HEK293 (cell line): ENCODE results near the gene SYNCRIP.

Source experiments
- BCL11A ChIP-seq: fragments of 450-650 bp; formaldehyde crosslinking; IDR thresholded peaks from 2 replicates; pipeline ENCODE4 v1.5.1; 2016; ENCODE audit warnings: low read depth, missing biosample characterization, missing genetic modification characterization
- KLF17 ChIP-seq: fragments of 450-650 bp; formaldehyde crosslinking; IDR thresholded peaks from 2 replicates; pipeline ENCODE4 v1.5.1; 2016; ENCODE audit warnings: missing biosample characterization, missing genetic modification characterization
- KLF7 ChIP-seq: fragments of 450-650 bp; formaldehyde crosslinking; IDR thresholded peaks from 2 replicates; pipeline ENCODE4 v1.5.1; 2016; ENCODE audit warnings: missing biosample characterization, missing genetic modification characterization, borderline replicate concordance
- PRDM6 ChIP-seq: fragments of 450-650 bp; formaldehyde crosslinking; IDR thresholded peaks from 2 replicates; pipeline ENCODE4 v1.5.1; 2017; ENCODE audit warnings: missing biosample characterization, missing genetic modification characterization
- REPIN1 ChIP-seq: fragments of 450-650 bp; formaldehyde crosslinking; IDR thresholded peaks from 2 replicates; pipeline ENCODE4 v1.5.1; 2017; ENCODE audit warnings: missing biosample characterization, missing genetic modification characterization, low read depth
- TCF7L2 ChIP-seq: IDR thresholded peaks from 2 replicates; pipeline ENCODE4 v1.6.1; 2011; ENCODE audit warnings: low read depth, mild to moderate bottlenecking, inconsistent platforms, low read length, moderate library complexity, borderline replicate concordance
- ZBTB17 ChIP-seq: fragments of 450-650 bp; formaldehyde crosslinking; IDR thresholded peaks from 2 replicates; pipeline ENCODE4 v1.5.1; 2016; ENCODE audit warnings: missing biosample characterization, missing genetic modification characterization
- ZBTB26 ChIP-seq: fragments of 450-650 bp; formaldehyde crosslinking; optimal IDR thresholded peaks from 2 replicates; pipeline ENCODE3; 2016; ENCODE audit warnings: missing biosample characterization, mild to moderate bottlenecking, missing genetic modification characterization
- ZFP3 ChIP-seq: fragments of 450-650 bp; formaldehyde crosslinking; IDR thresholded peaks from 2 replicates; pipeline ENCODE4 v1.5.1; 2016; ENCODE audit warnings: low read depth, missing biosample characterization, missing genetic modification characterization
- ZNF221 ChIP-seq: fragments of 450-650 bp; formaldehyde crosslinking; IDR thresholded peaks from 2 replicates; pipeline ENCODE4 v1.5.1; 2017; ENCODE audit warnings: missing biosample characterization, missing genetic modification characterization, borderline replicate concordance
- ZNF335 ChIP-seq: fragments of 450-650 bp; formaldehyde crosslinking; conservative IDR thresholded peaks from 2 replicates; pipeline ENCODE4 v1.5.1; 2016; ENCODE audit warnings: missing biosample characterization, missing genetic modification characterization
- ZNF600 ChIP-seq: fragments of 450-650 bp; formaldehyde crosslinking; IDR thresholded peaks from 2 replicates; pipeline ENCODE4 v1.5.1; 2016; ENCODE audit warnings: missing biosample characterization, missing genetic modification characterization
- ZNF660 ChIP-seq: fragments of 450-650 bp; IDR thresholded peaks from 2 replicates; pipeline ENCODE4 v1.5.1; 2018; ENCODE audit warnings: missing biosample characterization, mild to moderate bottlenecking, missing genetic modification characterization
- ZSCAN16 ChIP-seq: fragments of 450-650 bp; formaldehyde crosslinking; IDR thresholded peaks from 2 replicates; pipeline ENCODE4 v1.5.1; 2016; ENCODE audit warnings: missing biosample characterization, missing genetic modification characterization
- TF ChIP-seq, protein P1 (sequence below): fragments of 450-650 bp; formaldehyde crosslinking; IDR thresholded peaks from 2 replicates; pipeline ENCODE4 v1.5.1; 2016; ENCODE audit warnings: missing biosample characterization, missing genetic modification characterization, low read depth
- TF ChIP-seq, protein P2 (sequence below): fragments of 450-650 bp; formaldehyde crosslinking; IDR thresholded peaks from 2 replicates; pipeline ENCODE4 v1.5.0; 2017; ENCODE audit warnings: missing biosample characterization, missing genetic modification characterization, borderline replicate concordance
- TF ChIP-seq, protein P3 (sequence below): fragments of 450-650 bp; formaldehyde crosslinking; IDR thresholded peaks from 2 replicates; pipeline ENCODE4 v1.5.1; 2016; ENCODE audit warnings: missing biosample characterization, missing genetic modification characterization

Gene SYNCRIP

DNA sequence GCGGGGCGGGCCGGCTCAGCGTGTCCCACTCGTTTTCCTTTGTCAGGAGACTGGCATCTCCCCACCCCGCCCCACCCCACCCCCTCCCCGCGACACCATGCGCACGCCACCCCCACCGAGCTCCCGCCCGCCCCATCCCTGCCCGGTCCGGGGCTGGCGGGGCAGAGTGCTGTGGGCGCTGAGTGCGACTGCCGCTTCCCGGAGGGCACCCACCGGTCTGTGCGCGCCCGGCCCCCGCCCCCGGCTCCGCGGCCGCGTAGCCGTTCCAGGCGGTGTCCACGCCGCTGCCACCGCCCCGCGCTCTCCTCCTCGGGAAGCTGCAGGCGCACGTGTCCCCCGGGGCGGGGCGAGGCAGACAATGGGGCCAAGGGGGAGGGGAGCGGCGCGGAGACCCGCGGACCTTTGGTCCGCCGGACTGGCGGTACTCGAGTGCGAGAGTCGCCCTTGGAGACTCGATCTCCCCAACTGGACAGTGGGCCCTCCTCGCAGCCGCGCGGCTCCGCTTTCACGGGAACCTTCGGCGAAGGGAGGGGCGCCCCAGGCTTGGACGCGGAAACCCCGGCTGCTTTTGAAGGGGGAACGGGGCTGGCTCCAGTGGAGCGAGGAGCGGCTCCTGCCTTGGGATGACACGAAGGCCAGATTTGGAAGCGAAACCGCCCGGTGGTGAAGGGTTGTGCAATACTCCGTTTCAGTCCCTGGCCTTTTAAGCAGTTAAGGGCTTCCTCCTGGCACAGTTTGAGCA lies 1.0 kb upstream of the SYNCRIP start (continued):
- TF ChIP-seq ZNF335 (tag by site-specific recombination) (peak; percentile 96), PRDM6 (tag by site-specific recombination) (no peak), ZNF660 (tag by site-specific recombination) (peak; percentile 76; the same call in 1 of the 2 replicates), ZBTB17 (tag by site-specific recombination) (peak; percentile 81), ZBTB26 (peak; percentile 88), REPIN1 (tag by site-specific recombination) (peak; percentile 60; the same call in 1 of the 2 replicates), TCF7L2 (no peak; the same call in 1 of the 2 replicates), BCL11A (tag by site-specific recombination) (peak; percentile 87; the same call in 1 of the 2 replicates), KLF17 (tag by site-specific recombination) (peak; percentile 89), ZNF221 (tag by site-specific recombination) (no peak), ZFP3 (no peak), ZSCAN16 (tag by site-specific recombination) (0 out of 2 replicates have a peak, but pooled peaks have one; percentile 17), ZNF600 (tag by site-specific recombination) (peak; percentile 95), KLF7 (tag by site-specific recombination) (peak; percentile 78)
- TF ChIP-seq, protein P1, sequence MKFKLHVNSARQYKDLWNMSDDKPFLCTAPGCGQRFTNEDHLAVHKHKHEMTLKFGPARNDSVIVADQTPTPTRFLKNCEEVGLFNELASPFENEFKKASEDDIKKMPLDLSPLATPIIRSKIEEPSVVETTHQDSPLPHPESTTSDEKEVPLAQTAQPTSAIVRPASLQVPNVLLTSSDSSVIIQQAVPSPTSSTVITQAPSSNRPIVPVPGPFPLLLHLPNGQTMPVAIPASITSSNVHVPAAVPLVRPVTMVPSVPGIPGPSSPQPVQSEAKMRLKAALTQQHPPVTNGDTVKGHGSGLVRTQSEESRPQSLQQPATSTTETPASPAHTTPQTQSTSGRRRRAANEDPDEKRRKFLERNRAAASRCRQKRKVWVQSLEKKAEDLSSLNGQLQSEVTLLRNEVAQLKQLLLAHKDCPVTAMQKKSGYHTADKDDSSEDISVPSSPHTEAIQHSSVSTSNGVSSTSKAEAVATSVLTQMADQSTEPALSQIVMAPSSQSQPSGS (tag by site-specific recombination), result no peak
- TF ChIP-seq, protein P2, sequence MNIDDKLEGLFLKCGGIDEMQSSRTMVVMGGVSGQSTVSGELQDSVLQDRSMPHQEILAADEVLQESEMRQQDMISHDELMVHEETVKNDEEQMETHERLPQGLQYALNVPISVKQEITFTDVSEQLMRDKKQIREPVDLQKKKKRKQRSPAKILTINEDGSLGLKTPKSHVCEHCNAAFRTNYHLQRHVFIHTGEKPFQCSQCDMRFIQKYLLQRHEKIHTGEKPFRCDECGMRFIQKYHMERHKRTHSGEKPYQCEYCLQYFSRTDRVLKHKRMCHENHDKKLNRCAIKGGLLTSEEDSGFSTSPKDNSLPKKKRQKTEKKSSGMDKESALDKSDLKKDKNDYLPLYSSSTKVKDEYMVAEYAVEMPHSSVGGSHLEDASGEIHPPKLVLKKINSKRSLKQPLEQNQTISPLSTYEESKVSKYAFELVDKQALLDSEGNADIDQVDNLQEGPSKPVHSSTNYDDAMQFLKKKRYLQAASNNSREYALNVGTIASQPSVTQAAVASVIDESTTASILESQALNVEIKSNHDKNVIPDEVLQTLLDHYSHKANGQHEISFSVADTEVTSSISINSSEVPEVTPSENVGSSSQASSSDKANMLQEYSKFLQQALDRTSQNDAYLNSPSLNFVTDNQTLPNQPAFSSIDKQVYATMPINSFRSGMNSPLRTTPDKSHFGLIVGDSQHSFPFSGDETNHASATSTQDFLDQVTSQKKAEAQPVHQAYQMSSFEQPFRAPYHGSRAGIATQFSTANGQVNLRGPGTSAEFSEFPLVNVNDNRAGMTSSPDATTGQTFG (tag by site-specific recombination), result no peak
- TF ChIP-seq, protein P3, sequence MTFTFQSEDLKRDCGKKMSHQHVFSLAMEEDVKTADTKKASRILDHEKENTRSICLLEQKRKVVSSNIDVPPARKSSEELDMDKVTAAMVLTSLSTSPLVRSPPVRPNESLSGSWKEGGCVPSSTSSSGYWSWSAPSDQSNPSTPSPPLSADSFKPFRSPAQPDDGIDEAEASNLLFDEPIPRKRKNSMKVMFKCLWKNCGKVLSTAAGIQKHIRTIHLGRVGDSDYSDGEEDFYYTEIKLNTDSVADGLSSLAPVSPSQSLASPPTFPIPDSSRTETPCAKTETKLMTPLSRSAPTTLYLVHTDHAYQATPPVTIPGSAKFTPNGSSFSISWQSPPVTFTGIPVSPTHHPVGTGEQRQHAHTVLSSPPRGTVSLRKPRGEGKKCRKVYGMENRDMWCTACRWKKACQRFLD, result no peak
